GM18499 (cell line): ENCODE data around the gene HPCAL1.
"Not testable (repeated sequence)": the region's sequence is repeated elsewhere in the genome, so short reads cannot be mapped to it uniquely, and the experiment has no call there.

Experiments
- ATAC-seq: cut with Tn5 transposase; IDR thresholded peaks from one replicate; pipeline ENCODE4 v1.9.1; 2021; ENCODE audit warnings: moderate number of reproducible peaks; ENCODE audit not compliant: insufficient read depth, unreplicated experiment

The HPCAL1 gene

DNA sequence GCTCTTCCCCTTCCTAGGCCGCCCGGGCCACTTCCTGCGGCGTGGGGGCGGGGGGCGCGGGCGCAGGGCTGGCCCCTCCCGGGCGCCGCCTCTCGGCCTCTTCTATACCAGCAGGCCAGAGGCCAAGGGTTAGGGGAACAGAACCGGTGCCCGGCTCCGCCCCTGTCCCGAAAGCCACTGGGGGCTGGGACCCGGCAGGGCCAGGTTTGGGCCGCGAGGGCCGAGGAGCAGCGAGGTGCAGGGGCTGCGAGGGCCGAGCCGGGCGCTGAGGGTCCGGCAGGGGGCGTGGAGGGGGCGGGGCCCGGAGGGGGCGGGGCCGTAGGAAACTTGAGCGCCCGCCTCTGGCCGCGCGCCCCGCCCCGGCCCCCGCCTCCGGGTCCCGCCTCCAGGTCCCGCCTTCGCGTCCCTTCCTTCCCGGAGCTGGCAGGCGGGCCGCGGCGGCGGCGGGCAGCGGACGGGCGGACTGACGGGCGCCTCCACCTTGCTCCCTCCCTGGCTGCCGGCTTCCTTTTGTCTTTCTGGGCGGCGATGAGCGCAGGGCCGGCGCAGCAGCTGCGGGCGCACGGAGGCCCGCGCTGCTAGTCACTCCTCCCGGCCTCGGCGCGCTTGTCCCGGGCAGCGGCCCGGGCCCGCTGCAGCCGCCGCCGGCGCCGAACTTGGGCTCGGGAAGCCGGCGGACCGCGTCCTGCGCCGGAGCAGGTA, at the start of gene HPCAL1:
TSS of gene HPCAL1 (plus strand) at position 426 of the 702 bp plus-strand sequence. CDS start 116,854 bp downstream, outside the sequence.
- ATAC-seq = peak; percentile 53

DNA sequence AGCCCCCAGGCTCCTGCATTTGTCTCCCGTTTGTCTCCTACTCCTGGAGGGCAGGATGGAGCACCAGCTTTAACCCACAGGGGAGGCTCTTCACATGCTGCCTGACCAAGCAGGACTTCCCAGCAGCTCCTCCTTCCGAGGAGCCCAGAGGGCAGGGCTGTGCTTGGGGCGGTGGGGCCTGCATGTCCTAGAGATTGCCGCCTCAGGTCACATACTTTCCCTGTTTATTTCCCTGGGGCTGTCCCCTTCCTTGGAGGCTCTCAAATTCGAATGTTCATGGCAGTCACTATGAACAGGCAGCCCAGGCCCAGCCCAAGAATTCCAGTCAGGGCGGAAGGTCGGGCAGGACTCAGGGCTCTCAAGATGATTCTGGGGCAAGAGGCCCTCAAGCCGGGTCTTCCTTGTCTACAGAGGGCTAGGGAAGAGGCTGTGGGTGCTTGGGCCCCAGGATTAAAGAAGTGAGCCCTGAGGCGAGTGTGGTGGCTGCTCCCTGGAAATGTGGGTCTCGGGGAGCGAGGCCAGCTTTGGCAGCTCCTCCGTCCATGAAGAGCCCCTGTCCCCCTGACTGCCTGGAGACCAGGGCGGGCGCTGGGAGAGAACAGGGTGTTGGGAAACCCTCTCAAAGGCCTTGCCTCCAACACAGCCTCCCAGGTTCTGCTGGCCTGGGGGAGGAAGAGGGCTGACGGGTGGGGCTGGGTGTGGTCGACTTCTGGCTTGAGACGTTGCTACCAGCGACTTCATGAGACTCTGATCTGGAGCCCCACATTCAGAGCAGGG, 48.9 kb upstream of the HPCAL1 start:
- ATAC-seq = no peak

DNA sequence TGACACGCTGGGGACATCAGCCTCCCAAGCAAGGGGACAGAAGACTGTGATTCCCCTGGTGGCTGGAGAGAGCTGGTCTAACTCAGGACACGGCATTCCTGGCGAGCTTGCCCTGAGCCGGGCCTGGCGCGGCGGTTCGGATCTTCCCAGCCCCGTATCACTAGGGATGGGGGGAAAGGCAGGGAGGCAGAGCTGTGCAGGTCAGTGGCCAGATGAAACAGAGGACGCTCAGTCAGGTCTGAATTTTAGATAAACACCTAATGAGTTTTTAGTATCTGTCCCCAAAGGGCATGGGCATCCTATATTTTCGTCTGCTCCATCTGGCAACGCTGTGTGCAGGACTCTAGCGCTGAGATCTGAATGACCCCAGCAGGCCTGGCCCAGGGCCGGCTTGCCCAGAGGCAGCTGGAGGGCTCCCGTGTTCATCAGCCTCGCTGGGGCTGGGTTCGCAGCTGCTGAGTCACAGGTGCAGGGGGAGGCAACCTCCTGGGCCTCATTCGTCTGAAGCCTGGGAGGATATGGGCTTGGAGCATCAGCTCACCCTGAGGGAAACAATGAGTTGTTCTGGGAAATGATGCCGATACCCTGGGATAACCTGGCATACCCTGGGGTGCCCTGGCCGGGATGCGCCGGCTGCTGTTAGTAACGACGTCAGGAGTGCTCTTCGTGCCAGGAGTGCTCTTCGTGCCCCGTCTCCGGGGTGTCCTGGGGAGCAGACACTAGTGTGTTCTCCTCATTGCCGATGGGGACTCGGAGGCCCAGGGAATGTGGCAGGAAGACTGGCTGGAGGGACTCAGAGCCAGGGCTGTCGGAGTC, 48.1 kb upstream of the HPCAL1 start:
- ATAC-seq = no peak

DNA sequence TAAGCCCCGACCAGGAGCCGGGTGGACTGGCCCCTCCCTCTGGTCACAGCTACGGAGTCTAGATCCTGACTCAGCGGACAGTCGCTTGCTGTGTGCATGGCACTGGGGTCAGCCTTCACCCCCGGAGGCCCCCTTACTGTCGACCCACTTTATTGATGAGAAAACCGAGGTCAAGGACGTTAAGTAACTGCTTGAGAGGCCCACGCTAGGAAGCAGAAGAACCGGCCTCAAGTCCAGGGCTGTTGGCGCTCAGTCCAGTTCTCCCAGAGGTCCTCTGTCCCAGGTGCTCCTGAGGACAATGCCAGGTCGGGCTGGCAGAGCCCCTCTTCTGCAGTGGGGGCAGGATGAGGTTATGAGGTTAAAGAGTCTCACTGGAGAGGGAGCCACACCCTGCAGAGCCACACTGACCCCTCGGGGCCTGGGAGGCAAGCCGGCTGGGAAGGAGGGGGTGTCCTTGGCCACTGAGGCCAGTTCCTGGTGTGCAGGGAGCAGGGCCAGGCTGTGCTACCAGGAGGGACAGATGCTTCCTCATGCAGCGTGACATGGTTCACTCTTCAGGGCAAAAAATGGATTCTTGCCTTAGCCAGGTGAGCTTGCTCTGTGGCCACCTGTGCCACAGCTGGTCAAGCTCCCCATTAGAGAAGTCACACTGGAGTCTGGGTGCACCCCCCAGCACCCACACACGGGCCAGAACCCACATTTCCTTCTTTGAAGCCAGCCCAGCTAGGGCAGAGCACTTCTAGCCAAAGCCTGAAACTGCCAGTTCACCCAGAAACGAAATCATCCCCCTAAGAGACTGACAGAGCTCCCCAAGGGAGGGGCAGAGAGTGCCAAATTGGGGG, 47.3 kb upstream of the HPCAL1 start:
- no peak for ATAC-seq

DNA sequence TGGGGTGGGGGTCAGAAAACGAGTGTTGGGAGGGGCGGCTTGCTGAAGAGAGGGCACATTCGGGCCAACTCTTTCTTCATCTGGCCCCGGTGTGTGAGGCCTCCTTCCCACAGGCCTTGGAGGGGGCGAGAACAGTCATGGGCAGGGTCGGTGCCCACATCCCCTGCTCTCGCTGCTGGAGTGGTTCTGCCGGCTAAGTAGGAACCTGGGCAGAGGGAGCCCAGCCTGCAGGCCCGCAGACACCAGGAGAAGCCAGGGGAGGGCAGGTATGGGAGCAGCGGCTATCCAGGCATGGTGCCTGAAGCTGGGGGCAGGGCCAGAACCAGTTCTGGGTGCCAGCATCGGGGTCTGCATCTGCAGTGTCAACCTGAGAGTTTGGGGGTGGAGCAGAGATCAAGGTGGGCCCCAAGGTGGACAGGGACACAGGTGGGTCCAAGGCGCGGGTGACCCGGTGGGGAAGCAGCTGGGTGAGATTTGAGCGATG, 46.6 kb upstream of the HPCAL1 start:
- no peak for ATAC-seq

DNA sequence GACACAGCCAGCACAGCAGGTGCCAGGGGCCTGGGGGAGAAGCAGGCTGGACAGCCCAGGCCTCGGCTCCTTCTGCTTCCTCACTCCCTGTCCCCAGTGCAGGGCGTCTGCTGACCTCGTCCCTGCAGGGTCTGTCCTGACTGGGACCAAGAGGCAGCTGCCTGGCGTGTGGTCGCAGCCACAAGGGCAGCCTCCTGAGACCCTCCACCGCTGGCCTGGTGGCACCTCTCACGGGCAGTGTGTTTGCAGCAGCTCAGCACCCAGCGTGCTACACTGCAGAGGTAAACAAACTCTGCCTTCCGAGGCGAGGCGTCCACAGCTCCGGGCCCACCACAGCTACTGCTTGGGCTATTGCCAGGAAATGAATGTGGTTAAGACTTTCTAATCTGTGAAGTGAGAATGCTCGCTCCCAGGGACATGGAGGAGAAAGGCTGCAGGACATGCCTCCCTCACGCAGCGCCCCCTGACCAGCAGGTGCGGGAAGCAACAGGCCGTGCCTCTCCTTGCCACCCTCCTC, 46.1 kb upstream of the HPCAL1 start:
- no peak for ATAC-seq

DNA sequence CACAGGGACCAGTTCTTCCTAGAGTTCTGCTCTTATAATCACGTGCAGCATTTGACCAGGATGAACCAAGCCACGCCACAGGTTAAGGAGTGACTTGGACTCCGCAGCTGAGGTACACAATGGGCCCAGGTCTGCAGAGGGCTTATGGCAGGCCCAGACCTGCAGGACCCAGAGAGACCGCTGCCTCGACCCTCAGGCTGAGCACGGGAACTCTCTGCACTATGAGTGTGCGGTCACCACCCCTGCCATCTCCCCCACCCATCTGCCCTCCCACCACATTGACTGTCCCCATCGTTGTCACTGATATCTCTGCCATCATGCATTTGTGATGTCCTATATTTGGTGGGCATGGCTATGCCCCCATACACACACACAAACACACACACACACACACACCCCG, 45.7 kb upstream of the HPCAL1 start:
- no peak for ATAC-seq

DNA sequence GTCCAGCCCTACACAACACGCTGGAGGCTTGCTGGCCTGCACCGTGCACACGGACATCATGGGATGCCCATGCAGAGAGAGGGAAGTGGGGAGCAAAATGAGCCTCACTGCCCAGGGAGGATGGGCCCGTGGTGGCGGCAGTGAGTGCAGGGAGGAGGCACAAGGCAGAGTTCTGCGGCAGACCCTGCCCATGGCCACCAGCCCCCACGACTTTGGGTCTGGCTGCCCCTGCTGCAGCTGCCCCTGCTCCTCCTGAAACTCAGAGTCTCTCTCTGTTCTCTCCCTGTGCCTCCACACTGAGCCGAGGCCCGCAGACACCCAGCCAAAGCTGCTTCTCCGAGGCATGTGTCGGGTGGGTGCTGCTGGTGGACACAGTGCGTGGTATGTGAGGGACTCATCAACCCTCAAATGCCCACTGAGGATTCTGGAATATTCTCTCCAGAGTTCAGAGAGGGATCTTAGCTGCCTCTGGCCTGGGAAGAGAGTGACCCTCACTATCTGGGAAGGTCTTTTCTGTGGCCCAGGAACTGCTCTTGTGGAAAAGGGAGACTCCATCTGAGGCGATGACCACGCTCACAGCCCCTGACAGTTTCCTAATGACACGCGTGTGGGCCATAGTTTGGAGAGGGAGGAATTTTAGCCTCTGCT, 45.1 kb upstream of the HPCAL1 start:
- ATAC-seq = no peak

DNA sequence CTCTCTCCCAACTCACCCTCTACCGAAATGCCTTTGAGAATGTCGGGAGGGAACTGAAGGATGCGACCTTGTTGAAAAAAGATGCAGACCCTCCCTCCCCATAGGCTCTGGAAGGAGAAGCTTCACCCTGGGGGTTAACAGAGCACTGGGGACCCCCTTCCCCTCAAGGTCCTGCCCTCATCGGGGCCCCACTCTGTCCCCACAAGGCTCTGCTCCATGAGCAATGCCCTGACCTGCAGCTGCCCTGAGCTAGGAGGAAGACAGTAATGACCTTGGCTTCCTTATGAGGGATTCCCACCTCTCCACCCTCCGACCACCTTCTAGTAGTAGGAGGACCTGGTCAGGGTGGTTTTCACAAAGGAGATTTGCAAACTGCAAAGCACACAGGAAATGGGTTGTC, 44.4 kb upstream of the HPCAL1 start:
- ATAC-seq = no peak

DNA sequence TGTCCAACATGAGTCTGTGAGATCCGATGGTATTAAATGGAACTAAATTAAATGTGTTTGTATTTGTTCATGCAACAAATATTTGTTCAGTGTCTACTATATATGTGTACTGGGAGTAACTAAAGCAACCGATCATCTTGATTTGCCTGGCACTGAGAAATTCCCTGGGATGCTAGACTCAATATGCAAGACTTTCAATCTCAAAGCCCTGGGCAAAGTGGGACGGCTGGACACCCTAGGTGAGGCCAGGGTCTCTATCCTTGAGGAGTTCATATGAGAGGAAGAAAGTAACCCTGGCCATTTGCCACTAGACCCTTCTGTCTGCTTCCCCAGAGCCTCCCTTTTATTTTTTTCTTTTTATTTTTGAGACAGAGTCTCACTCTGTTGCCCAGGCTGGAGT, 44.0 kb upstream of the HPCAL1 start:
- ATAC-seq = no peak

DNA sequence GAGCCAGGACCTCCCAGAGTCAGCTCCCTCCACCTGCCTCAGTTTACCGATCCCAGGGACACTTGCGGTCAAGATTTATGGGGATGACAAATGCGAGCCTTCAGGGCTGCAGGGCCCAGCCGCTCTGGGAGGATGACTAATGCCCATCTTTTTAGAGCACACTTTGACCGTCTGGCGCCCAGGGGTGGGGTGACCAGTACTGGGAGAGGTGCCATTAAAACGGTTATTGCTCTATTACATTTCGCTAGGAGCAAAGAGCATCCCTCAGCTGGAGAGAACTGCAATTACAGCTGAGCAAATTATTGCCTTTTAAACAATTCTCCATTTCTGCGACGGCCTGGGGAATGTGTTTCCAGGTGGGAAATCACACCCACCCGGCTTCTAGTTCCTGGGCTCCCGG, 42.6 kb upstream of the HPCAL1 start:
- no peak for ATAC-seq

DNA sequence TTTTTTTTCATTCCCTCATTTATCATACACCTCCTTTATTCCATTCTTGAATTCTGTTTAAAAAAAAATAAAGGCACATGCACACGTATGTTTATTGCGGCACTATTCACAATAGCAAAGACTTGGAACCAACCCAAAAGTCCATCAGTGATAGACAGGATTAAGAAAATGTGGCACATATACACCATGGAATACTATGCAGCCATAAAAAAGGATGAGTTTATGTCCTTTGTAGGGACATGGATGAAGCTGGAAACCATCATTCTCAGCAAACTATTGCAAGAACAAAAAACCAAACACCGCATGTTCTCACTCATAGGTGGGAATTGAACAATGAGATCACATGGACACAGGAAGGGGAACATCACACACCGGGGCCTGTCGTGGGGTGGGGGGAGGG, 39.2 kb upstream of the HPCAL1 start:
- not testable (repeated sequence) for ATAC-seq

DNA sequence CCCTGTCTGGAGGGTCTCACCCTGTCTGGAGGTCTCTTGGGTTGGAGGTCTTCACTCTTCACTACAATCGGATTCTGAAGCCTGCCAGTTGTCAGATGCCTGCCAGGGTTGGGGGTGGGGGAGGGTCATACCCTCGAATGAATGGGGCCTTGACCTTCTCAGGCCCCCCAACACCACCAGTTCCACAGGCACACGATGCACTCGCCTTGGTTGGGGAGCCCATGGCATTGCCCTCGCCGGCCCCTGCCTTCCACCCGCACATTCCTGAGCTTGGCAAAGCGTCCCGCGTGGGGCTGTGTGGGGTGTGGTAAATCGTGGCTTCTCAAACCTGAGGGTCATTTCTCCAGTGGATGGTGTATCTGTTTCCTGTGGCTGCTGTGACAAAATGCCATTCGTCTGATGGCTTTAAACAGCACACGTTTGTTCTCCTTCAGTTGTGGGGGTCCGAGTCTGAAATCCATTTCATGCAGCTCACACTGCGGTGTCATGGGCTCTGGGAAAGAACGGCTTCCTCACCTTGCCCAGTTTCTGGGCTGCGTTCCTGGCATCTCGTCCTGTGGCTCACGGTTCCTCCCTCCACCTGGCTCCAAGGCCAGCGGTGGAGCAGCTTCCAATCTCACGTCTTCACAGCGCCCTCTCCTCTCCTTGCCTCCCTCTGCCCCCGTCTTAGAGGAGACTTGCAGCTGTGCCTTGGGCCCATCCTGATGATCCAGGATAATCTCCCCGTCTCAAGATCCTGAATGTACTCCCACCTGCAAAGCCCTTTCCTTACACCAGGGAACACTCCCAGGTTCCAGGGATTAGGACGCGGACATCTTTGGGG, 38.0 kb upstream of the HPCAL1 start:
- ATAC-seq = no peak

DNA sequence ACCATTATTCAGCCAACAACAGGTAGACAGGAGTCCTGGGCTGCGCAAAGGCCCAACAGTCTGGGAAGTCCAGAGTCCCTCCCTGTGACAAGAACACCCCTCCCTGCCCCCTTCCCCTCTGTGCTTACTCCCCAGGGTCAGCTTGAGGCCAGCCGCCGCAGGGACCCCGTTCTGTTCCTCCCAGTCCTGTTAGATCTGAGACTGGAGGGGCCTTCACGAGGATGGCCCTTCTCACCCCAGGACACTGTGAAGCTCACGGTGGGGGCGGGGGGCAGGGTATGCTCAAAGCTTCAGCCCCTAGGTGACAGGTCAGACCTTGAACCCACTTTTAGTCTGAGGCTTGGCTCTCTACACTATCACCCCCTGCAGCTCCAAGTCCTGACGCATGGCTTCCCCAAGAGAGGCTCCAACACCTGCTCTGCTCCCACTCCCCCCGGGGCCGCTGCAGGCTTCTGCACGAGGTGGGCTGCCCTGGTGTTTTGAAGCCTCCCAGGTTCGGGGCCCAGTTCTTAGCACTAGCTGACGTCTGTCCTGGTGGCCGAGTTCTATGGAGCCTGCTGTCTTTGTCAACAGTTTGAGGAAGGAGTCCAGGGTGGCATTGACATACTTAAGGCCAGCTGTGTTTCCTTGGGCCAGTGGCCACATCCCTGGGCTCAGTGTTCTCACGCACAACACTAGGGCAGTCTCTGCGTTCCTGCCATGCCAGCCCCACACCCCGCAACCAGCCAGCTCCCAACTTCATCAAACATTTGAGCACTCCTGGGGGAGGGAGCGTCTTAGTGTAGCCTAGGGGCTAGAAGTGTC, 37.2 kb upstream of the HPCAL1 start:
- no peak for ATAC-seq

DNA sequence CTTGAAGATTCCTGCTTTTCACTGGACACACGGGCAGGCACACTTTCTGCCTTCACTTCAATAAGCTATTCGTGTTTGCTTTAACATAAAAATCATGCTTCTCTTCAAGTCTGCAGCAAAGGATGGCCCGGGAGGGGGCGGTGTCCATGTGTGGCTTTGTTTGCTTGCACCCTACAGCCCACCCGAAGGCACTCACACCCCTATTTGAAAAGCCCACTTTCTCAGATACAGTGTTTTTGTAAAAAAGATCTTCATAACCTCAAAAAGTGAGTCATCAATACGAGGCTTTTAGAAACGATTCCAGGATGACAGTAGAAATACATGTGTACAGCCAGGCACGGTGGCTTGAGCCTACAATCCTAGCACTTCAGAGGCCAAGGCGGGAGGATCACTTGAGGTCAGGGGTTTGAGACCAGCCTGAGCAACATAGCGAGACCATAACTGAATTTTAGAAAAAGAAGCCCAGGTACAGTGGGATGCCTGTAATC, 36.5 kb upstream of the HPCAL1 start:
- no peak for ATAC-seq

DNA sequence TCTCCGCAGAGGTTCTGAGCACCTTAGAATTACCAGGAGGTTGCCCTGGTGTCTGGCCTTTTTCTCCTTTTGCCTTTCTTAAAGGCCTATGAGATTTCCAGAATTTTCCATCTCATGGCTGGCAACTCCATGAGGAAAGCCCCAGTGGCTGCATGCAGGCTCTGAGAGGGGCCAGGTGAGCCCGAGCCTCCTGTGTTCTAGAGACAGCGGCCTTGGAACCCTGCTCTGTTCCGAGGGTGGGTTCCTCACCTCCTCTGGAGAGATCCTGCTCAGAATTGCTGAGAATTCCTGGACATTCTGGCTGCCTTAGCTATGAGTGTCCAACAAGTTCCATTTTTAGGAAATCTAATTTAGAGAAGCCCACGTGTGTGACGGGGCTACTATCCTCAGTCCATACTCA, 35.7 kb upstream of the HPCAL1 start:
- ATAC-seq = no peak
